NCI-H1092 treated with DMSO at 0.1 percent for 48 hours (cell line): Measurements from ENCODE around the gene DNAJA3.
"Not testable (repeated sequence)": the region's sequence is repeated elsewhere in the genome, so short reads cannot be mapped to it uniquely, and the experiment has no call there.

Experiments
- DNase-seq: peaks from one replicate; lab custom pipeline; 2025; lab: John Stamatoyannopoulos, UW

DNAJA3 gene

DNA sequence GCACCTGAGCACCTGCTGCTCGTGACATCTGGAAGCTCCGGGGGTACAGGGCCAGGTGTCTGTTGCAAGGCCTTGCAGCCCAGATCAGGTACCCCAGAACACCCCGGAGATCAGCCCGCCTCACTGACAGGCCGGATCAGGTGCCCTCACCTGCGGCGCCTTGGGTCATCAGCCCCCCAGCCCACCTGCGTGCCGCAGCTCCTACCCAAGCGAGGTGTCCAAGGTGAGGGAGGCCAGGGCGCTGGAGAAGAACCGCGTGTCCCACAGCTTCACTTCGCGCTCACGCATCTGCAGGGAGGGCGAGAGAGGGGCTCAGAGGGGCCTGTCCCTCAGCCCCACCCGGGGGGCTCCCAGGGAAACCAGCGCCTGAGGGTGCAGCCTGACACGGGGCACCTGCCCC, 37.9 kb upstream of the DNAJA3 start:
- DNase-seq: no peak

DNA sequence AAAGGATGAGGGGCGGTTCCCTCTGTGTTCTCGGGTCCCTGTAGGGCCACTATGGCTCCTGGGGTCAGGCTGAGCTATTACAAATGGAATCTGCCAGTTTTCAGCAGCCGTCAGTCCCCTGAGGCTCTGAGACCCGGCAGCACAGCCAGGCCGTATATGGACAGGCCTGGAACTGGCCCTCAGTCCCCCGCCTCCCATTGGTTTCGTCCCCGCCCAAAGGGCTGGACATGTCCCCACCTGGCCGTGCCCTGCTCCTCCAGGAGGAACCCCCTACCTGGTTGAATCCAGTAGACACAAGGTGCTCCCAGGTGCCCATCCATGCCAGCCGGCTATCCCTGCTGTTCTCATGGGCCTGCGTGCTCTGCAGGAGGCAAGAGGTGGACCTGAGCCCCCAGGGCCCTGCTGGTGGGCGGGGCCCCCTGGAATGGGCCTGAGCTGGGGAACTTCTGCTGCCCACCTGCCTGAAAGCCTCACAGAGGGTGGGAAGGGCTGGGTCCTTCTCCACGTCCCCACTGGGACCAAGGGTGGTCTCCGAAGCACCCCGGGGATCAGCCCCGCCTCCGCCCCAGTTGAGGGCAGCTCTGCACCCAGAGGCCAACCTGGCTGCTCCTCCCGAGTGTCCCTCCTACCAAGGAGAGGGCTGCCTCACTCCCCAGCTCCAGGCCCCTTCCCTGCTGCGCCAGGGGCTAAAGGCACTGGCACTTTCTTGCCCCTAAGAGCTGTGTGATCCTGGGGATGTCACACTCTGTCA, 37.2 kb upstream of the DNAJA3 start:
- no peak for DNase-seq

DNA sequence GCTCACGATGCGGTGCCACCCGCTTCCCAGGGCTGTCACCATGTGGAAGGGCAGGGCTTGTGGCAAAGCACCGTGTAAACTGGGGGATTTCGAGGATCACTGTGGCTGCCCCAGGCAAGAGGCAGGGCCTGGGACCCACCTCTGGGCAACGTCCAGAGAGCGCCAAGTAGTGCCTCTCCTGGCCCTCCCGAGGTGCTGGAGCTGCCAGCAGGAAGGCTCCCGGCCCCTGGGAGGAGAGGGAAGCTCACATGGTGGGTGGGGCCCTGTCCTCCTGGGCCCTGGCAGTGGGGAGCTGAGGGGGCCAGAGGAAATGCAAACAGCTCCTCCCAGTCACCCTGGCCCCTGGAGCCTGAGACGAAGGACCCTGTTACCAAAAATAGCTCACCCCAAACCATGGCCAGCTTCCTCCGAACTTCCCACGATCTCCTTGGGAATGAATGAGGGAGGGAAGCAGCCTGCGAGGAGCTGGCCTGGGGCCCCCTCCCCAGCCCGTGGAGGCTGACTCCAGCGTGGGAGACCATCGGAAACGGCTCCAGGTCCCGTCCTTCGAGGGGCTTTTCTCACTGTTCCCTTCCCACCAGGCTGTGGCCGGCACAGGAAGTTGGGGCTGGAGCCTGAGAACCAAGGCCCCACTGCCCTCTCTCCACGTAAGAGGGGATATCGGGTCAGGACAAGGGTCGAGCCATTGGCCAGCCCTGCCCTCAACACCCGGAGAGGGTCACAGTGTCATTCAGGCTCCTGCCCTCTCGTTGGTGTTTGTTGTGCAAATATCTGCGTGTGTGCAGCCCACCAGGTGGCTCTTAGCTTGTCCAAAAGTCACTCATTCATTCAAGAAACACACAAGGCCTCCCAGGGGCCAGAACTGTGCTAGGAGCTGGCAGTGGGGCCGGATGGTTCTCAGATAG, 36.4 kb upstream of the DNAJA3 start:
- no peak for DNase-seq

DNA sequence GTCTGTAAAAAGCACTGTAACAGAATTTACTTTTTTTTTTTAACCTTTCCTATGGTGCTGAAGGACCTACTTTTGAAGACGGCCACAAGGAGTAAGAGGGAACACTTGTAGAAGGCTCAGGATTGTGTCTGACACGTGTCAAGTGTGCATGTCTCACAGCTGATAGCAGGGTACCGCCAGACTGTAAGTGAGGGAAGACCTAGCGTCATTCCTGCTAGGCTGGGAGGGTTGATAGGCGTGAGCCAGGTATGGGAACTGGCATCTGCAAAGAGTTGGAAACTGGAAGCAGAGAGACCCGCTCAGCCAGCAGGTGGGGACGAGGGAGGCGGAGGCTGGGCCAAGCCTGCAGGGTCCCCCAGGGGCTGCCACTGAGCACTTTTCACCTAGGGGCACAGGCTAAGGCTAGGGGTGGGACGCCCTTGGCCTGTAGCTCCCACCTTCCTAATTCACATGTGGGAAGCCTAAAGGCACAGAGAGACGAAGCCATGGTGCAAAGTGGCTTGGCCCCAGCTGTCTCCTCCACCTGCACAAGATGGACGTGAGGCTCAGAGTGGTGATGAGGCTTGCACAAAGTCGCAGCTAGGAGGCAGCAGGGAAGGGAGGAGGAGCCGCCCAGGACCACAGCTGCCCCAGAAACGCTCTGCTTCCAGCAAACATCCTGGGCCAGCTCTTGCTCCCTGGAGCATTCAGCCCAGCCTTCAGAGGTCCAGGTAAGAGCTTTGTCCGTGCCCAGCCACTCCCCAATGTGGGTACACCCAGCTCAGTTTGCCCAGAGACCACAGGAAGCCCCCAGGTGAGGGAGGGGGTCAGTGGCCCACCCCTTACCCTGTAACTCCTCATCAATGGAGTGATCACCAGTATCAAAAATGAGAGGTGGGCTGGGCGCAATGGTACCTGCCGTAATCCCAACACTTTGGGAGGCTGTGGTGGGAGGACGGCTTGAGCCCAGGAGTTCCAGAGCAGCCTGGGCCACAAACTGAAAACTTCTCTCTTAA, 35.1 kb upstream of the DNAJA3 start:
- DNase-seq: no peak

DNA sequence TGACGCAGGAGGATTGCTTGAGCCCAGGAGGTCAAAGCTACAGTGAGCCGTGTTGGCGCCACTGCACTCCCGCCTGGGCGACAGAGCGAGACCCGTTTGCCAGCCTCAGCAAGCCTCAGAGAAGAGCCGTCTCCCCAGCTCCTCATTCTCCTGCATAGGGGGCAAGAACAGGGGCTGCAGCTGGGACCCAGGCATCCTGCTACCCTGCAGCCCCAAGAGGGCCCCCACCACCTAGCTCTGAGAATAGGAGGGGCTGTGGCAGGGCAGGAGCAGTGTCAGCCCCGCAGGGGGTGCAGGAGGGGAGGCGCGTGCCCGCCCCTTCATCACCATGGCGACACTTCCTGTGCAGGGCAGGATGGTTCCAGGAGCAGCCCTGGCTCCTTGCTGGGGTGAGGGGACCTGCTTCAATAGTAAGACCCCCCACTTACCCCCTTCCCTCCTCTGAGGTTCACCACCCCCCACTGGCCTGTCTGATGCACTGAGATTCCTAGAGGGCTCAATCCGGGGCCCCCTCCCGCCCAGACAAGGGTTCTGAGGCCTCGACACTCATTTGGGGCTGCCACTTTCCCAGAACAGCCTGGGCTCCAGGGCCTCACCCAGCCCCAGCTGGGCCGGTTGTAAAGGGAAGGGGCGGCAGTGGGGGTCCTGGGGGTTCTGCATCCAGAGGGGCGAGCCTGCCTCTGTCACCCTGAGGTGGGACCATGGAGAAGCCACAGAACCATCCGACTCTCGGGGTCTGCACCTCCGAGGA, 33.9 kb upstream of the DNAJA3 start:
- DNase-seq: peak; percentile 14

DNA sequence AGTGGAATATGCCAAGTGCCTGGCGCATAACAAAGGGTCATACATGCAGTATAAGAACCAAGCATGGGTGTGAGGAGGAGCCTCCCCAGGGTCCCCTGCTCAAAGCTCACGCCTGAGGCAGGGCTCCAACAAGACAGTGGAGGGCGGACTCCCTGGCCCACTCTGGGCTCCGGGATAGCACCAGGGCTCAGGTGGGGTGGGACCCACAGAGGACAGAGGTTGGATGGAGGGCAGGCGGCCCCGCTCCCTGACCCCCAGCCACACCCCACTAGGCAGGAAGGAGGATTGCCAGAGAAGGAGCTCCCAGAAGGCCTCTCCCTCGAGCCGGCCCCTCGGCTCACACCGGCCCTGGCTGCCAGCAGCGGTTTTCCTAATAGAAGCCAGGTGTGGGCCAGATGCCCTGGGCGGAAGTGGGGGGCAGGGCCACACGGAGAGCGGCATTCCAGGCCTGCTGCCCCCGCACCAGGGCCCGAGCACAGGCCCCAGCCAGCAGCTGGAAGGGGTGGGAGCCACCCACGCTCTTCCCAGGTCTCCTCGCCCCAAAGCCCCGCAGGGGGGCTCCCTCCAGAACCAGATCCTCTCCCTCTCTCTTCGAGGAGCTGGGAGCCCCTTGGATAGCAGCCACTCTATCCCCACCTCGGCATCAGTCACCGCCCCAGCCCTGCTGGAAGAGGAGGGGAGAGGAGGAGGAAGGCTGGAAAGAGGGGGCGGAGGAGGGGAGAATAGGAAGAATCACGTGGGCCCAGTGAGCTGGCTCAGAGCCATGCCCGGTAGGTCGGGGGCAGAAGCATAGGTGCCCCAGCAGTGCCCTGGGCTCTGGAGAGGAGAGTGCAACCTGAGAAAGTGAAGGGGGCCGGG, 33.1 kb upstream of the DNAJA3 start:
- peak; percentile 62 for DNase-seq

DNA sequence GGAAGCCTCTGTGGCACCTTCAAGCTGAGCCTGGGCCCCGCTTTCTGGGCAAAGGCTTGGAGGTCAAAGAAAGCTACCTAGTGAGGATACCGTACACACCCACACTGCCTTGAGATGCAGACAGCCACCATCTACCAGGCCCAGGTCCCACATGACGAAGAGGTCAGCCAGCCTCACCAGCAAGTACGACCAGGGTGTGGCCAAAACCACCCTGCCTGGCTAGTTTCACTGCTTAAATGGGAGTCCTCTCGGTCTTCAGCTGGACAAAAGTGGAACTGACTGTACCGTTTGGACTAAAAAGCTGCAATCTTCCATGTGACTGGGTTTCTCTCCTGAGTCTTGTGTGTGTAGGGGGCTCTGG, 32.4 kb upstream of the DNAJA3 start:
- DNase-seq: no peak

DNA sequence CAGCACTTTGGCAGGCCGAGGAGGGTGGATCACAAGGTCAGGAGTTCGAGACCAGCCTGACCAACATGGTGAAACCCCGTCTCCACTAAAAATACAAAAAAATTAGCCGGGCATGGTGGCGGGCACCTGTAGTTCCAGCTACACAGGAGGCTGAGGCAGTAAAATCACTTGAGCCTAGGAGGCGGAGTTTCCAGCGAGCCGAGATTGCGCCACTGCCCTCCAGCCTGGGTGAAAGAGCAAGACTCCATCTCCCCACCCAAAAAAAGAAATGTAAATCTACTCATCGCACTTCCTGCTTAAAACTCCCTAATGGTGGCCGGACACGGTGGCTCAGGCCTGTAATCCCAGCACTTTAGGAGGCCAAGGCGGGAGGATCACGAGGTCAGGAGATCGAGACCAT, 31.8 kb upstream of the DNAJA3 start:
- not testable (repeated sequence) for DNase-seq

DNA sequence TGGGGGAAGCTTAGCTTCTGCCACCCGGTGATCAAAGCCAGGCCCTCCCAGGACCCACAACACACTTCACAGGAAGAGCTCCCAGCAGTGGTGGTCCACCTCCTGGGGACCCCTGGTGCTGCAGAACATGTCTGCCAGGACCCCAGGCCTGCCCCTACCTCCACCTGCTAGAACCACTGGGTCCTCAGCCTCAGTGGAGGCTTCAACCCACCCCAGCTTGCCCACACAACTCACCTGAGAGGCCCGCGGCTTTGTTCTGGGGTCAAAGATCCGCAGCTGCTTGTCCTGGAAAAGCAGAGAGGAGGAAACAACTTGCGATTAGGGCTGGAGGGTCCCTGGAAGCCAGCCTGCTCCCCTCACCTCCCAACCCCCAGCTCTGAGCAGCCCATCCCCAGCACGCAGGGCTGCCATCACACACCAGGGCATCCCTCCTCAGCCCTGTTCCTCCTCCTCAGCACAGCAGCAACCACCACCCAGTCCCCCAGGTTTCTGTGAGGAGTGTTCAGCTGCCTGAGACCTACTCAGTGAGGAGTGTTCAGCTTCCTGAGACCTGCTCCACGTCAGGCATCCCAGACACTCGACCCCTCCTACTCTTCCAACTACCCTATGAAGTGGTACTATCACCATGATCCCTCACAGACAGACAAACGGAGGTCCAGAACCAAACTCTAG, 30.5 kb upstream of the DNAJA3 start:
- no peak for DNase-seq

DNA sequence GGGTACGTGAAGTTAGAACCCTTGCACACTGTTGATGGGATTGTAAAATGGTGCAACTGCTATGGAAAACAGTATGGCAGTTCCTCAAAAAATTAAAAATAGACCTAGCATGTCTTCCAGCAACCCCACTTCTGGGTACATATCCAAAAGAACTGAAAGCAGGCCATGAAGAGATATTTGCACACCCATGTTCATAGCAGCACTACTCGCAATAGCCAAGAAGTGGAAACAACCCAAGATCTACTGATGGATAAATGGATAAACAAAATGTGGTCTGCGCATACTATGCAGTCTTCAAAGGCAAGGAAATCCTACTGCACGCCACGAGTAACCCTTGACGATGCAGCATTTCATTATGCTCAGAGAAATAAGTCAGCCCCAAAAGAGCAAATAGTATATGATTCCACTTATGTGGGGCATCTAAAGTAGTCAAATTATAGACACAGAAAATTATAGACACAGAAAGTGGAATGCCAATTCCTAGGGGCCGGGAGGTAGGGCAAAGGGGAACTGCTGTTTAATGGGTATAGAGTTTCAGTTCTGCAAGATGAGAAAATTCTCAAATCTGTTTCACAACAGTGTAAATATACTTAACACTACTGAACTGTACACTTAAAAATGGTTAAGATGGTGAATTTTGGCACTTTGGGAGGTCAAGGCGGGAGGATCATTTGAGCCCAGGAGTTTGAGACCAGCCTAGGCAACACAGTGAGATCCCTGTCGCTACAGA, 26.5 kb upstream of the DNAJA3 start:
- no peak for DNase-seq

DNA sequence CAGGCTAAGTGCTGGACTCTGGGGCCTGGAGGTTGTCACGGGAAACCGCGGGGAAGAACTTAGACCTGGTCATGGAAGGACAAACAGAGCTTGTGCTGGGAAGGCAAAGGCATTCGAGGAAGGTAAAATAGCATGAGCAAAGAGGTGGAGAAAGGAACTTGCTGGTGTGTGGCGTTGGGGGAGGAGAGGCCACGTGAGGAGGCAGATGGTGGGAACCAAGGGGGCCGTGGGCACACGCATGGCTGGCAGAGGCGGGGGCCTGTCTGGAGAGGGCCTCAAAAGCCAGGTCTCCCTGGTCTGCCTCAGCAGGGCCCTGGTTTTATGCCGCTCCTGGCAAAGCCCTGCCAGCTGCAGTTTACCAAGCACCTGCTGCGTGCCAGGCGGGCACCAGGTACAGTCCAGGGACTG, 24.6 kb upstream of the DNAJA3 start:
- DNase-seq: no peak

DNA sequence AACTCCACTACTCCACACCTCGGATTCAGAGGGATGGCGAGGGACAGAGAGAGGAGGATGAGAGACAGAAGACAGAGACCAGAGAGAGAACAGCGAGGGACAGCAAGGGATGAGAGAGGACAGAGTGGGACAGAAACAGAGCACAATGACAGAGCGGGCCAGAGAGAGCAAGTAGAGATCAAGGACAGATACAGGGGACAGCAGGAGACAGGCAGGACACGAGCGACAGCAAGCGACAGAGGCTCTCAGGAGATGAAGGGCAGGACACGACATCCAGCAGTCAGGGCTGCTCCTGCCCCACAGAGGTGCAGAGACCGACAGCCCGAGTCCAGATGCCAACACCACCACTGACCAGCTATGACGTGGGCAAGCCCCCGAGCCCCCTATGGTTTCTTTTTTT, 24.2 kb upstream of the DNAJA3 start:
- no peak for DNase-seq

DNA sequence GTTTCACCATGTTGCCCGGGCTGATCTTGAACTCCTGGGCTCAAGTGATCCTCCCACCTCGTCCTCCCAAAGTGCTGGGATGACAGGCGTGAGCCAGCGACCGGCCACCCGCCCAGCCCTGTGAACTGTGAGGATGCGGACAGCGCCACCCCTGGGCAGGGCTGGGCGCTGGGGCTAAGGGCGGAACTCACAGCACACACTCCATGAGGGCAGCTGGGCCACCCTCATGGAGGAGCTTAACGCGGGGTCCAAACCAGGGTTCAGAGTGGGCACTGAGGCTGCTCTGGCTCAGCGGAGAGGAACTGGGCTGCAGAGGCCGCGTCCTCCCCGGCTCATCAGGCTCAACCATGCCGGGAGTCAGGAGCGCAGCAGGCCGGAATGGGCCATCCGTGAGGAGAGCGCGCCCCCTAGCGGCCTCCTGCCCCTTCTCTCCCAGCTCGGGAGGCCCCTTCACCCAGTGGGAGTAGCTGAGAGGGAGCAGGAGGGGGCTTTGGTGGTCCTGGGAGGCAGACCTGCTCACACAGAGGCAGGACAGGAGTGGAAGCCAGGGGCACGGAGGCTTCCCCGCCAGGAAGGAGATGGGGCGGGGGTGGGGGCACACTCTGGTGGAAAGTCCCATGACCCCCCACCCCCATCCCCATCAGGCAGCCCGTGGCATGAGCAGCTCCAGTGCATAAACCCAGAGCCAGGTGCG, 23.1 kb upstream of the DNAJA3 start:
- peak; percentile 67 for DNase-seq

DNA sequence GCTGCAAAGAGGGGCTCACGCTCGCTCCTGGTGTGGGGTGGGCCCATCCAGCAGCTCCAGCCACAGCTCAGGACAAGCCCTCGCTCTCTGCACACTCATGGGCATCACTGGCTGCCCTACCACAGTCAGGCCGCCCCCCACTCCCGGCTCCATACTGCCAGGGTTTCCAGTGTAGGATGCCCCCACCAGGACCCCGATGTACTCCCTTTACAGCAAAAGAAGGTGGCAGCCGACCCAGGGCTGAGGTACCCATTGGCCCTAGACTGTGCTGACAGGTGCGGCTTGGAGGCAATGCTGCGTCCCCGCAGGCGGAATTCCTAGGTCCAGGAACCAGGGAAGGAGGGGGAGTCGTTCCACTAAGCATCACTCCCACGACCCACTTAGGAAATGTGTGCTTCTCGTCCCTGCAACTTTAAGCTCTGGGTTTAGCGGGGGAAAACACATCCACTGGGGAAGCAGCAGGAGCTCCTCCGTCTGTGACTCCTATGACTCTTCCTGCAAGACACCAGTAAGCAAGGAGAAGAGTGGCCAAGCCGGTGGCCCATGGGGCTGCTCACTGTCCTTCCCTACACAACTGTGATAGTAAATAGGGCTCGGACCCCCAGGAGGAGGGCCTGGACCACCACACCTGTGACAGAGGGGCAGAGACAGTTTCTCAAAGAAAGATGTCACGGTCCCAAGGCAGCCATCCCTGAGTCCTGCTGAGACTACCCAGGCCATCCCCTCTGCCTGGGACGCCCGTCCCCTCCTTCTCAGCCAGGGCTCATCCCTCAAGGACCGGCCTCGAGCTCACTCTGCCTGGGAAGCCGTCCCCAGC, 22.3 kb upstream of the DNAJA3 start:
- DNase-seq: no peak

DNA sequence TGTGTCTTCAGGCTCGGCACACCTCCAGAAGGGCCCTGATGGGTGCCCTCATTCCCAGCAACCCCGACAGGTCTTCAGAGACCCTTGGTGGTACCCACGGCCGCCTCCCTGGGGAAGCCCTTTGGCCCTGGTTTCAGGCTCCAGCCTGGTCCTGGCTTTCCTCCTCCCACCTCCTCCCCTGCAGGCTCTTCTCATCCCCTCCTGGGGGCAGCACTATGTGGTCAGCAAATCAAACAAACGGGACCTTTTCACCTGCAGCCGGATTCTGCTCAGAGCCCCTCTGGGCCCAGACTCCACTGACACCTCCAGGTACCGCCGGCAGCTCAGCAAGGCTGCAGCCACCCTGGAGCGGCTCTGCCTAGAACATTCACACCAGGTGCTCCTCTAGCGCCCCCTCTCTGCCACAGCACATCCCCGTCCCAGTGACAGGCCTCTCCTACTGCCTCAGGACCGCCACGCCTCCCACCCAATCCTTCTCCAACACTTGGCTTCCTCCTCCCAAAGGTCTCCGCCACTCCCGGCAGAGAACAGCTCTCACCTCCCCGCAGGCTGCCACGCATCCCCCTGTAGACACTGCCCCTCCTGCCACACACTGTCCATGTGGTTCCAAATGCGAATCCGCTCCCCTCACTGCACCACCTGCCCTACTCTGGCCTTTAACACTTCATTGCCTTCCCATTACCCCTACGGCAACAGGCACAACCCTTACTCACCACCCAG, 21.3 kb upstream of the DNAJA3 start:
- no peak for DNase-seq

DNA sequence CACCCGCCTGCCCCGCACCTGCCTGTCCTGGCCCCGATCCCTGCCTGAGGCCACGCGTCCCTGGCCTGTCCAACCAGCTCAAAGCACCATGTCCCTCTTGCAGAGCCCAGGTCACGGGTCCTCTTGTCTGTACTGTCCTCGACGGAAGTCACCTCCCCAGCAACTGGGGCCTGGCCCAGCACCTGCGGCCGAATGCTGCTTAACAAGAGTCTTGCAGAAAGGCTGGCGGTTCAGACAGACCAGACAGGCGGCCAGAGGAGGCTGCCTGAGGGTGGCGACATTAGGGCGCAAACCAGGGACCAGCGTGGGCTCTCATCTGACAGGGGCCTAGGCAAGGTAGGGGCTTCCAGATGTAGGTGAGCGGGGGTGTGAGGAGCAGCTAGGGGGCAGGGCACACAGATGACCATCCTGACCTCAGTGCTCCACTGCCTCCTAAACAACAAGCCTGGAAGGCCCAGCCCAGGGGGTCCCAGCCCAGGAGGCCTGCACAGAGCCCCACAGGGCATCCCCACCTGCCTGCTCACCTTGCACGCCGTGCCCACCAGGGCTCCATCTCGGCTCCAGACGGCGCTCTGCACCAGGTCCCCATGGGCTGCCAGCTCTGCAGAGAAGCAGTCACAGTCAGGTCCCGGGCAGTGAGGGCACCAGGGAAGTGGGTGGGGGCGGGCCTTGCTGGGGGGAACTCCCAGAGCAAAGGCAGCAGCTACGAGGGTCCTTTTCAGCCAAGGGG, 20.5 kb upstream of the DNAJA3 start:
- no peak for DNase-seq
